Tibial nerve (tissue), 4 donors: ENCODE data around the gene FAM180B. TPM values are rescaled to one million over a fixed set of nuclear protein-coding genes. Genes with fewer than 3 reads are reported as not detected.

Experiments
- DNase-seq, 2 donors: peaks; one replicate each; pipeline ENCODE4 v3.0.0-alpha.2; 2019; ENCODE audit warnings: low spot score in 2 of 2
- H3K27ac ChIP-seq, 4 donors: fragments of 200-600 bp; sonication (generic) in 3 of 4; one replicate each; pipeline ENCODE4 v1.5.1; 2017 to 2019; ENCODE audit warnings: mild to moderate bottlenecking in 1 of 4
- H3K27me3 ChIP-seq, 2 donors: fragments of 200-600 bp; sonication (generic) in 1 of 2; one replicate each; pipeline versions ENCODE4 v1.5.1 to v1.6.0; 2017 to 2019
- H3K36me3 ChIP-seq, 3 donors: fragments of 200-600 bp; sonication (generic); one replicate each; pipeline ENCODE4 v1.5.1; 2018 to 2019
- H3K4me1 ChIP-seq, 4 donors: fragments of 200-600 bp; sonication (generic) in 3 of 4; one replicate each; pipeline ENCODE4 v1.5.1; 2017 to 2019
- H3K4me3 ChIP-seq, 4 donors: fragments of 200-600 bp; sonication (generic) in 3 of 4; one replicate each; pipeline ENCODE4 v1.5.1; 2017 to 2019; ENCODE audit warnings: mild to moderate bottlenecking in 1 of 4, moderate library complexity in 1 of 4
- H3K9me3 ChIP-seq, 4 donors: fragments of 200-600 bp; sonication (generic) in 3 of 4; one replicate each; pipeline ENCODE4 v1.5.1; 2017 to 2019
- CTCF ChIP-seq, 5 experiments: fragments of 200-600 bp in 3 of 5; fragments of 450-650 bp in 2 of 5; sonication (generic) in 3 of 5; IDR thresholded peaks; one replicate each; pipeline ENCODE4 v1.5.1; 2016 to 2019; ENCODE audit warnings: antibody characterized with exemption in 5 of 5, mild to moderate bottlenecking in 3 of 5, moderate library complexity in 2 of 5
- EP300 ChIP-seq, 2 donors: sonication (generic); formaldehyde crosslinking; IDR thresholded peaks; one replicate each; pipeline ENCODE4 v1.6.1; 2017; ENCODE audit warnings: antibody characterized with exemption in 2 of 2, mild to moderate bottlenecking in 1 of 2
- POLR2A ChIP-seq, 2 donors: fragments of 450-650 bp; IDR thresholded peaks; one replicate each; pipeline ENCODE4 v1.6.1; 2017; ENCODE audit warnings: antibody characterized with exemption in 2 of 2, mild to moderate bottlenecking in 2 of 2, moderate library complexity in 2 of 2
- WGBS, 2 donors: methylation state at CpG; one replicate each; pipeline ENCODE4 v1.1.5; 2018; 5-methylcytosine and 5-hydroxymethylcytosine counted together
- total RNA-seq, 4 donors: library from RNA; depleted of rRNA; stranded (reverse); fragments of >200 nt; gene quantifications; one replicate each; pipeline ENCODE4 v1.1.0, GENCODE V29; 2016

The FAM180B gene
- total RNA-seq, 4 donors from 2014 or later = 3.3 to 22.7 (median 4.1) TPM

GRCh38 chr11:47564933-47565339 is 21.5 kb upstream of the FAM180B start:
- TF ChIP-seq EP300 (IDR thresholded peaks at IDR 0.05) = no peak
- no peak for TF ChIP-seq CTCF (IDR thresholded peaks at IDR 0.05)
- TF ChIP-seq POLR2A (IDR thresholded peaks at IDR 0.05) = no peak
- Histone ChIP-seq H3K36me3 (peaks cover 0 to 18% (median 0%) of the 10 kb centered on the region in 3 donors), H3K4me3 (peak overlapping the region; percentile 78 to 81 (median 80)), H3K9me3 (no peaks in the 10 kb centered on the region), H3K27me3 (no peaks in the 10 kb centered on the region), H3K27ac (peak overlapping the region; percentile 75 to 93 (median 88)), H3K4me1 (peaks cover 0 to 21% (median 8%) of the 10 kb centered on the region in 4 donors)
- WGBS, 2 donors = 10 to 20% methylated on average over 9 to 11 of the region's 11 CpGs
- DNase-seq = no peak

- peaks cover 0 to 22% (median 0%) of the 10 kb centered on the region in 3 donors for H3K36me3 ChIP-seq
These were observed 20.9 kb upstream of the FAM180B start, which contains the start of gene PTPMT1 for GRCh38 chr11:47565340-47566148. Gene PTPMT1, plus strand, starts transcription at chr11:47565599. Its CDS starts 24 bp downstream, at chr11:47565623.

GRCh38 chr11:47566149-47566698 is 20.3 kb upstream of the FAM180B start:
- no peaks in the 10 kb centered on the region for H3K9me3 ChIP-seq
- no peak for DNase-seq
- peaks cover 0 to 21% (median 8%) of the 10 kb centered on the region in 4 donors for H3K4me1 ChIP-seq
- H3K4me3 ChIP-seq = peak overlapping the region; percentile 78 to 81 (median 80)
- no peak for TF ChIP-seq CTCF (IDR thresholded peaks at IDR 0.05)
- TF ChIP-seq POLR2A (IDR thresholded peaks at IDR 0.05) = no peak
- no peak for TF ChIP-seq EP300 (IDR thresholded peaks at IDR 0.05)
- 59 to 62% methylated on average over 17 of the region's 17 CpGs for WGBS, 2 donors
- H3K27ac ChIP-seq = peak overlapping the region; percentile 75 to 93 (median 88)
- H3K36me3 ChIP-seq = peaks cover 0 to 29% (median 0%) of the 10 kb centered on the region in 3 donors
- no peaks in the 10 kb centered on the region for H3K27me3 ChIP-seq

More at GRCh38 chr11:47565340-47566148, 20.9 kb upstream of the FAM180B start, which contains the start of gene PTPMT1:
- Histone ChIP-seq H3K4me1 (peaks cover 0 to 21% (median 8%) of the 10 kb centered on the region in 4 donors), H3K9me3 (no peaks in the 10 kb centered on the region), H3K27ac (peak within 1 kb of the TSS; percentile 75 to 93 (median 88)), H3K4me3 (peak within 1 kb of the TSS; percentile 78 to 81 (median 80)), H3K27me3 (no peaks in the 10 kb centered on the region)
- 2 to 7% methylated on average over 12 to 32 of the region's 86 CpGs for WGBS, 2 donors
- TF ChIP-seq CTCF (IDR thresholded peaks at IDR 0.05) (no peak), POLR2A (IDR thresholded peaks at IDR 0.05) (peak in 1 of 2 donors; percentile 45)
- peak in 1 of 2 donors; percentile 31 for DNase-seq

- H3K27me3 ChIP-seq = no peaks in the 10 kb centered on the region
- no peaks in the 10 kb centered on the region for H3K9me3 ChIP-seq
- H3K27ac ChIP-seq = no peak overlapping the region
- no peak for DNase-seq
- H3K4me1 ChIP-seq = peaks cover 0 to 43% (median 8%) of the 10 kb centered on the region in 4 donors
- TF ChIP-seq POLR2A (IDR thresholded peaks at IDR 0.05) (no peak), EP300 (IDR thresholded peaks at IDR 0.05) (no peak), CTCF (IDR thresholded peaks at IDR 0.05) (no peak)
- WGBS, 2 donors = 99% methylated on average over 7 of the region's 7 CpGs
- peaks cover 3 to 63% (median 8%) of the 10 kb centered on the region in 3 donors for H3K36me3 ChIP-seq
- no peak overlapping the region for H3K4me3 ChIP-seq
These were observed 16.8 kb upstream of the FAM180B start for GRCh38 chr11:47569646-47570045.
